SKM-1 (cell line): ENCODE measurements around the gene FRMPD1.

Experiments
- DNase-seq: peaks from one replicate; lab custom pipeline; 2025; ENCODE audit not compliant: unreplicated experiment; lab: John Stamatoyannopoulos, UW

FRMPD1 gene

GRCh38 chr9:37678789-37679273 is 28.1 kb downstream of the FRMPD1 start:
- DNase-seq: no peak

GRCh38 chr9:37679649-37680402 is 29.1 kb downstream of the FRMPD1 start:
- DNase-seq: no peak

- no peak for DNase-seq
These were observed 32.2 kb downstream of the FRMPD1 start for GRCh38 chr9:37682951-37683350.

GRCh38 chr9:37683531-37684371 is 33.0 kb downstream of the FRMPD1 start:
- no peak for DNase-seq

GRCh38 chr9:37692622-37693221 is 42.0 kb downstream of the FRMPD1 start:
- DNase-seq: no peak

GRCh38 chr9:37693260-37693659 is 42.5 kb downstream of the FRMPD1 start:
- DNase-seq: no peak

- DNase-seq: no peak
These were observed 43.6 kb downstream of the FRMPD1 start for GRCh38 chr9:37694355-37694754.

GRCh38 chr9:37696528-37696927 is 45.8 kb downstream of the FRMPD1 start:
- no peak for DNase-seq

- DNase-seq: no peak
These were observed 49.4 kb downstream of the FRMPD1 start for GRCh38 chr9:37700131-37700530.

- DNase-seq: no peak
These were observed 50.1 kb downstream of the FRMPD1 start for GRCh38 chr9:37700900-37701299.

- DNase-seq: no peak
These were observed 55.0 kb downstream of the FRMPD1 start for GRCh38 chr9:37705787-37706186.

GRCh38 chr9:37706290-37706689 is 55.5 kb downstream of the FRMPD1 start:
- DNase-seq: no peak

GRCh38 chr9:37707748-37708147 is 57.0 kb downstream of the FRMPD1 start:
- DNase-seq: no peak

GRCh38 chr9:37710046-37710445 is 59.3 kb downstream of the FRMPD1 start:
- DNase-seq: no peak

- no peak for DNase-seq
These were observed 64.5 kb downstream of the FRMPD1 start for GRCh38 chr9:37715260-37715659.

GRCh38 chr9:37715991-37716505 is 65.3 kb downstream of the FRMPD1 start:
- DNase-seq: no peak

- peak; percentile 32 for DNase-seq
These were observed 68.8 kb downstream of the FRMPD1 start for GRCh38 chr9:37719526-37719925.

- no peak for DNase-seq
These were observed 76.3 kb downstream of the FRMPD1 start for GRCh38 chr9:37727013-37727412.

GRCh38 chr9:37729499-37729898 is 78.7 kb downstream of the FRMPD1 start:
- DNase-seq: no peak

- DNase-seq: no peak
These were observed 79.5 kb downstream of the FRMPD1 start for GRCh38 chr9:37730256-37730655.

GRCh38 chr9:37730839-37731238 is 80.1 kb downstream of the FRMPD1 start:
- DNase-seq: no peak
